OCI-LY1 (cell line): Measurements from ENCODE around the gene NEURL1B.

Source experiments
- H2AFZ ChIP-seq: fragments of 200-600 bp; sonication (generic), shearing (Covaris generic); 2 replicates; pipeline ENCODE4 v1.6.0; 2014; ENCODE audit warnings: antibody characterized with exemption, mild to moderate bottlenecking, low read length
- H3F3A ChIP-seq: fragments of 200-600 bp; sonication (generic), shearing (Covaris generic); 2 replicates; pipeline ENCODE4 v1.6.0; 2014; ENCODE audit warnings: mild to moderate bottlenecking, antibody characterized with exemption, low read length, moderate library complexity; ENCODE audit not compliant: insufficient read depth
- H3K27ac ChIP-seq: fragments of 200-600 bp; sonication (generic); 2 replicates; pipeline ENCODE4 v1.5.1; 2014; ENCODE audit warnings: low read length, mixed run types, mild to moderate bottlenecking, low read depth; ENCODE audit not compliant: poor library complexity, severe bottlenecking
- H3K27me3 ChIP-seq: fragments of 200-600 bp; sonication (generic); 2 replicates; pipeline ENCODE4 v1.6.0; 2014; ENCODE audit warnings: antibody characterized with exemption, mild to moderate bottlenecking, low read length, moderate library complexity; ENCODE audit not compliant: insufficient read depth
- H3K36me3 ChIP-seq: fragments of 200-600 bp; sonication (generic); 2 replicates; pipeline ENCODE4 v1.6.1; 2014; ENCODE audit warnings: mild to moderate bottlenecking, antibody characterized with exemption, low read length, moderate library complexity, mixed read lengths; ENCODE audit not compliant: insufficient read depth
- H3K4me1 ChIP-seq: fragments of 200-600 bp; sonication (generic); 2 replicates; pipeline ENCODE4 v1.5.1; 2014; ENCODE audit warnings: mild to moderate bottlenecking, low read length, moderate library complexity; ENCODE audit not compliant: insufficient read depth, severe bottlenecking
- H3K4me2 ChIP-seq: fragments of 200-600 bp; sonication (generic), shearing (Covaris generic); 2 replicates; pipeline ENCODE4 v1.6.1; 2014; ENCODE audit warnings: low read length
- H3K4me3 ChIP-seq: fragments of 200-600 bp; sonication (generic); 2 replicates; pipeline ENCODE4 v1.5.1; 2014; ENCODE audit warnings: low read length, low read depth, mild to moderate bottlenecking, mixed read lengths; ENCODE audit not compliant: poor library complexity, severe bottlenecking
- H3K79me2 ChIP-seq: fragments of 200-600 bp; shearing (Covaris generic); 2 replicates; pipeline ENCODE4 v1.6.1; 2016; ENCODE audit warnings: mixed run types, low read length, mixed read lengths; ENCODE audit not compliant: insufficient read depth
- H3K9ac ChIP-seq: fragments of 200-600 bp; sonication (generic), shearing (Covaris generic); 2 replicates; pipeline ENCODE4 v1.6.1; 2014; ENCODE audit warnings: mild to moderate bottlenecking, low read length, mixed read lengths
- H3K9me2 ChIP-seq: fragments of 200-600 bp; sonication (generic), shearing (Covaris generic); 2 replicates; pipeline ENCODE4 v1.6.1; 2014; ENCODE audit warnings: low read depth, mild to moderate bottlenecking, low read length, mixed read lengths
- H3K9me3 ChIP-seq: fragments of 200-600 bp; shearing (Covaris generic); 2 replicates; pipeline ENCODE4 v1.6.1; 2014; ENCODE audit warnings: low read length, mixed read lengths
- H4K20me1 ChIP-seq: fragments of 200-600 bp; sonication (generic), shearing (Covaris generic); 2 replicates; pipeline ENCODE4 v1.6.0; 2016; ENCODE audit warnings: mild to moderate bottlenecking, low read length; ENCODE audit not compliant: insufficient read depth
- EZH2 ChIP-seq: fragments of 200-600 bp; sonication (generic), shearing (Covaris generic); IDR thresholded peaks from 2 replicates; pipeline ENCODE4 v1.8.0; 2017; ENCODE audit warnings: borderline replicate concordance, mixed run types, mild to moderate bottlenecking, antibody characterized with exemption, low read length, moderate library complexity, mixed read lengths
- TF ChIP-seq, protein P1 (sequence below): fragments of 200-600 bp; sonication (generic), shearing (Covaris generic); IDR thresholded peaks from 2 replicates; pipeline ENCODE4 v1.5.1; 2017; ENCODE audit warnings: mild to moderate bottlenecking, antibody characterized with exemption, low read length, moderate library complexity, mixed read lengths

The NEURL1B gene

DNA sequence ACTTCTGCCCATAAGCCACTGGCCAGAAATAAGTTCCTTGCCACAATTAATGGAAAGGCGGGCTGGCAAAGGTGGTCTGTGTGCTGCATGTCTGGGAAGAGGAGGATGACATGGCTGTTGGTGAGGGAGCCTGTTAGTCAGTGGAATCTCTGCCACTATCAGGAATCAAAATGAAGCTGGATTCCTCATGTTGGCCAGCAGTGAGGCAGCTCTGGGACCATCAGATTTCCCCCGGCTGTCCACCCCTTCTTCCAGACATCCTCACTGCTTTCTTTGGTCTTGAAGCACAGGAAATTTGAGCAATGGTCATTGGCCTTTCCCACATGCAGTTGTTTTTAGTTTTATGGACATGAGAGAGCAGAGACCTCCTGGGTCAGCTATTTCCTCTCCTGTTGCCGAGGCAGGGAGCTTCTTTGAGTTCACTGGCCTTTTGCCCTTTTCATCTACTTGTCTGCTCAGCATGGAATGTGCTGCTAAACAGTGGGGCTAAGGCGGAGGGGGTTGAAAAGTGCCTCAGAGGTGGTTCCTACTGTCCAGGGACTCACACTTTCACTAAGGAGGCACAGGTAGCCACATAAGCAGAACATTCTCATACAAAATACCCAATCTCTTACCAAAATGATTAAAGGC is 34.8 kb upstream of the NEURL1B start:
- TF ChIP-seq, protein P1, sequence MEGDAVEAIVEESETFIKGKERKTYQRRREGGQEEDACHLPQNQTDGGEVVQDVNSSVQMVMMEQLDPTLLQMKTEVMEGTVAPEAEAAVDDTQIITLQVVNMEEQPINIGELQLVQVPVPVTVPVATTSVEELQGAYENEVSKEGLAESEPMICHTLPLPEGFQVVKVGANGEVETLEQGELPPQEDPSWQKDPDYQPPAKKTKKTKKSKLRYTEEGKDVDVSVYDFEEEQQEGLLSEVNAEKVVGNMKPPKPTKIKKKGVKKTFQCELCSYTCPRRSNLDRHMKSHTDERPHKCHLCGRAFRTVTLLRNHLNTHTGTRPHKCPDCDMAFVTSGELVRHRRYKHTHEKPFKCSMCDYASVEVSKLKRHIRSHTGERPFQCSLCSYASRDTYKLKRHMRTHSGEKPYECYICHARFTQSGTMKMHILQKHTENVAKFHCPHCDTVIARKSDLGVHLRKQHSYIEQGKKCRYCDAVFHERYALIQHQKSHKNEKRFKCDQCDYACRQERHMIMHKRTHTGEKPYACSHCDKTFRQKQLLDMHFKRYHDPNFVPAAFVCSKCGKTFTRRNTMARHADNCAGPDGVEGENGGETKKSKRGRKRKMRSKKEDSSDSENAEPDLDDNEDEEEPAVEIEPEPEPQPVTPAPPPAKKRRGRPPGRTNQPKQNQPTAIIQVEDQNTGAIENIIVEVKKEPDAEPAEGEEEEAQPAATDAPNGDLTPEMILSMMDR: no peak
- TF ChIP-seq EZH2: no peak
- Histone ChIP-seq H3K4me1 (no peaks in the 10 kb centered on the region), H3K79me2 (no peaks in the 10 kb centered on the region), H3K4me3 (no peak overlapping the region), H2AFZ (no peak overlapping the region), H3K36me3 (no peaks in the 10 kb centered on the region), H3K9me2 (no peaks in the 10 kb centered on the region), H3K4me2 (no peak overlapping the region), H3K9ac (no peak overlapping the region), H3K9me3 (no peaks in the 10 kb centered on the region), H3K27ac (no peak overlapping the region), H4K20me1 (no peaks in the 10 kb centered on the region), H3F3A (no peaks in the 10 kb centered on the region), H3K27me3 (no peaks in the 10 kb centered on the region; the same call in 1 of the 2 replicates)

DNA sequence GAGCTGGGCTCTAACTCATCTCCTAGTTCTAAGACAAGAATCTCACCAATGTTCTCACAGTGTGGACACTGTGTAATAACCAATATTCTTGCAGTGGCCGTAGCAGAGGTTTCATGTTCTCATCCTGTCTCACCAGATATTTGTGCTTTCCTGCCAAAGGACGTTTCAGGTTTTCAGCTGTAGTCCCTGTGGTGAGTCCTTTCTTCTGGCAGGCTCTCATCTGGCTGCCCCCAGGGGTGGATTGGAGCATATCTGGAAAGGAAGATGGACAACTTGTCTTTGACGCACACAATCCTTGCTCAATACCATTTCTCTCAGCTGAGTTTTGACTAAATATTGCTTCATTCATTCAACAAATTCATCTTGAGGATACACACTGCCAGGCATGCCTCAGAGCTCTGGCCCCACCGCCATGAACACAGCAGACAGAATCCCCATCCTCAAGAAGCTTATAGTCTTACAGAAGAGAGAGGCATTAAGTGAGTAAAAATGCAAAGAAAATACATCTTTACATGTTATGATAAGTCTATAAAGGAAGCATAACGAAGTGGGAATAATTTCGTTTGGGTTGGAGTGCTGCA is 33.8 kb upstream of the NEURL1B start:
- no peak overlapping the region for H3K4me3 ChIP-seq
- H4K20me1 ChIP-seq: no peaks in the 10 kb centered on the region
- no peak overlapping the region for H2AFZ ChIP-seq
- H3K27ac ChIP-seq: no peak overlapping the region
- H3F3A ChIP-seq: no peaks in the 10 kb centered on the region
- no peaks in the 10 kb centered on the region for H3K4me1 ChIP-seq
- H3K79me2 ChIP-seq: no peaks in the 10 kb centered on the region
- no peaks in the 10 kb centered on the region for H3K9me2 ChIP-seq
- H3K9ac ChIP-seq: no peak overlapping the region
- TF ChIP-seq, protein P1: no peak
- TF ChIP-seq EZH2: no peak
- no peaks in the 10 kb centered on the region for H3K9me3 ChIP-seq
- H3K36me3 ChIP-seq: no peaks in the 10 kb centered on the region
- H3K4me2 ChIP-seq: no peak overlapping the region
- H3K27me3 ChIP-seq: no peaks in the 10 kb centered on the region; the same call in 1 of the 2 replicates

DNA sequence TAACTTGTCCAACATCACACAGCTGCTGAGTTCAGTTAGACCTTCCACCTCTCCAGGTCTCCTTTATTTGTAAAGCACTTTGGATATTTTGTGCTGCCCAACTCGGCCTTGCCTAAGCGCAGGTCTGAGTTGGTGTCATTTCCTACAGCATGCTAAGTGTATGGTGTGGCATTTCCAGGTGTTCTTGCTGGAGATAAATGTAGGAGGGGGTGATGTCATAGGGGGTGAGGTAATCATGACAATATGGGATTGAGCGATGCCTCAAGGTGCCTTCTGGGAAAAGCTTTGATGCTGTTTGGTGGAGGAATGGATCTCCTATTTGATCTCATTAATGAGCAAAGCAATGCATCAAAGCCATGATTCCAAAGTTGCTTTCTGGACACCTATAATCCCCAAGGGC is 32.3 kb upstream of the NEURL1B start:
- H3K9ac ChIP-seq: no peak overlapping the region
- H3K9me2 ChIP-seq: no peaks in the 10 kb centered on the region
- H3K36me3 ChIP-seq: no peaks in the 10 kb centered on the region
- H3F3A ChIP-seq: no peaks in the 10 kb centered on the region
- no peak for TF ChIP-seq EZH2
- H3K27ac ChIP-seq: no peak overlapping the region
- H3K4me1 ChIP-seq: no peaks in the 10 kb centered on the region
- H3K27me3 ChIP-seq: no peaks in the 10 kb centered on the region; the same call in 1 of the 2 replicates
- H2AFZ ChIP-seq: no peak overlapping the region
- H4K20me1 ChIP-seq: no peaks in the 10 kb centered on the region
- H3K4me2 ChIP-seq: no peak overlapping the region
- H3K79me2 ChIP-seq: no peaks in the 10 kb centered on the region
- H3K4me3 ChIP-seq: no peak overlapping the region
- H3K9me3 ChIP-seq: no peaks in the 10 kb centered on the region

DNA sequence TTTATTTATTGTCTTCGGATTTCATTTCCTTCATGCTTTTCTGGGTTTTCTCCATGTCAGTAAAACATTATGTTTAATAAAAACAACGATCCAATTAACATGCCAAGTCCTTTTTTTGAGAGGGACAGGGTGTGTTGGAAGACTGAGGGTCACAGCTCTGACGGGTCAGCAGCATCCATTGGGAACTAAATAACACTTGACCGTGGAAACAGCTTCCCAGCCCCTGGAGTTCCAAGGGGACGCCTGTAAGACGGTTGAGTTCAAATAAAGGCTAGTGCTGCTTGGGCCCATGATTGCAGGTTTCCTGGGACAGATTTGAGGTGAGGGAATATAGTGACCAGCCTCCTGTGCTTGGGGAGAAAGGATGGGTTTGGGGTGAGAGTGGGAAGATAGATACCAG is 30.4 kb upstream of the NEURL1B start:
- Histone ChIP-seq H3F3A (no peaks in the 10 kb centered on the region), H3K4me2 (no peak overlapping the region), H3K27ac (no peak overlapping the region), H3K36me3 (no peaks in the 10 kb centered on the region), H3K79me2 (no peaks in the 10 kb centered on the region), H3K4me3 (no peak overlapping the region), H3K9me3 (no peaks in the 10 kb centered on the region), H2AFZ (no peak overlapping the region), H4K20me1 (no peaks in the 10 kb centered on the region), H3K9ac (no peak overlapping the region), H3K9me2 (no peaks in the 10 kb centered on the region), H3K27me3 (no peaks in the 10 kb centered on the region; the same call in 1 of the 2 replicates), H3K4me1 (no peaks in the 10 kb centered on the region)
- TF ChIP-seq EZH2: no peak
- TF ChIP-seq, protein P1: no peak
